GM20431 (cell line): Measurements from ENCODE around the gene CPED1.
"Not testable (repeated sequence)": the region's sequence is repeated elsewhere in the genome, so short reads cannot be mapped to it uniquely, and the experiment has no call there.

Experiments used
- in situ Hi-C: fragments of 300-500 bp; cut with MseI, MboI; formaldehyde crosslinking; loops from one replicate; pipeline ENCODE4 v1.15.0; 2020; ENCODE audit warnings: low sequenced_read_pairs; ENCODE audit not compliant: unreplicated experiment

Gene CPED1

GRCh38 chr7:120993553-120994191 is 5.2 kb downstream of the CPED1 start:
- in situ Hi-C loops = loop anchor here (25.0 kb wide), 1 partner anchor 94 kb away; no protein-coding TSS in a partner anchor

DNA sequence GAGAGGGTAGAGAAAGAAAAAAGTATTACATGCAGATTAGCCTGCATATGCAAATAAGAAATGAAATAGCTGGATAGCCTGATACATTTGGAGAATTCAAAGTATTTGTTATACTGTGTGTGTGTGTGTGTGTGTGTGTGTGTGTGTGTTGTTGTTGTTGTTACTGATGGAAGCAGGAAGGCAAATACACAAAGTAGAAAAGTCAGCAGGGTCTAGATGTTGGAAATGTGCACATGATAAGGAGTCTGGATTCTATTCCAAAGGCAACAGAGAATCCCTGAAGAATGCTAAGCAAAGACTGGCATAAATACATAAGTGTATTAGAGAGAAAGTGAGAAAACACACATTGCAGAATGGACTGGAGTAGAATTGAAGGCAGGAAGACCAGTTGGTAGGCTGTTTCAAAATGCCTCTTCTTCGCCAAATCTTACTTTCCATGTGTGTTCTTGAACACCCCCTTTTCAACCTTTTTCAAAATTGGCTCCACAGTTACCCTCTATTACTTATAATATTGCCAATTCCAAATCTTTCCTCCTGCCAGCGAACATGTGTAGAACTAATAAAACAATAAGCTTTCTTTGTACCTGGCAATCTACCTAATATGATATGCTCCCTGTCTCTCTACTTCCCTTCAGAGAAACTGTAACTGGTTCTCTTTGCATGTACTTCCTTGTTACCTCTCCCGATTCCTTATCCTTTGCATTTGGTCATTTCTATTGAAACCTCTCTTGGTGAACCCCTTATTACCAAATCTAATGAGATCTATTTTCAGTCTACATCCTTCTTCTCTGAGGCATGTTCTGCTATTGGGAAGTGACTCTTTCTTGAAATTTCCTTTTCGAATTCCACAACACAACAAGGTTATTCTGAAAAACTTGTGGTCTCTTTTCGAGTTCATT is 6.2 kb downstream of the CPED1 start:
- in situ Hi-C loops = loop anchor here (25.0 kb wide), 1 partner anchor 93 kb away; no protein-coding TSS in a partner anchor

DNA sequence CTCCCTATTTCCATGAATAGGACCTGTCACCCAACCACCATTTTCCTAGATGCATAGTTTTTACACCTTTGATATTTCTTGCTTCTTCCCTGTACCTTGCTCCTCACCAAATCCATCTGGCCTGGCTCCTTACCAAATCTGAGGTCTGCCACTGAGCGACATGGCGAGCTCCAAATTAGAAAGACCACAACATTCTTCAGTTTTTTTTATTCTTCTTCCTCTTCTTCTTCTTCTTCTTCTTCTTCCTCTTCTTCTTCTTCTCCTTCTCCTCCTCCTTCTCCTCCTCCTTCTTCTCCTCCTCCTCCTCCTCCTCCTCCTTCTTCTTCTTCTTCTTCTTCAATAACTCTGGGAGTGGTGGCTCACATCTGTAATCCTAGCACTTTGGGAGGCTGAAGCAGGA is 7.1 kb downstream of the CPED1 start:
- in situ Hi-C loops = loop anchor here (25.0 kb wide), 1 partner anchor 92 kb away; no protein-coding TSS in a partner anchor

DNA sequence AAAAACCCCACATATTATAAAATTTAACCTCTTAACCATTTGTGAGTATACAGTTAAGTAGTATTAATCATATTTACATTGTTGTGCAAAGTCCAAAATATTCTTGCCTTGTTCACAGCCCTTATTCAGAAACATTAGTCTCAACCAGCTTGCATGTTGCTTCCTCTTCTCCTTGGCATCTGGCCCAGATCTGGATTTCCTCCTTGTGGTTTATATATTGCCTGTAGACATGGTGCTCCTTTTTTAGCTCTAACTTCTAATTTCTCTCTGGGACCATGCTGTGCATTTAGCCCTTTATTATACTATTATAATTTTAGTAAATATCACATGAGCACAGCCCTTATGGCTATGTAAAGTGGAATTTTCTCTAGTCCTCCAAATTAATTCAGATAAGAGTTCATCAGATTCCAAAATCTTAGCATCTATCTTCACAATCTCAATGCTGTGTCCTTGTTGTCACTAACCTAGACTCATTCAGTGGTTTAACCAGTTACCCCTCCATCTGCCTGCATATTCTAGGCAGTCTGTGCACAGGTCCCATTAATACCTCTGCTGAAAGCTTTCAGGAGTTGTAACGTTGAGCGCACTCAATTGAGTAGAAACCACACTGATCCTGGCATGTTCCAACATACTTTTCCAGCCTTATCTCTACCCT is 7.9 kb downstream of the CPED1 start:
- in situ Hi-C loops = loop anchor here (25.0 kb wide), 1 partner anchor 91 kb away; no protein-coding TSS in a partner anchor

GRCh38 chr7:120996988-120997345 is 8.5 kb downstream of the CPED1 start:
- in situ Hi-C loops = loop anchor here (25.0 kb wide), 1 partner anchor 90 kb away; no protein-coding TSS in a partner anchor

GRCh38 chr7:120997882-120998474 is 9.5 kb downstream of the CPED1 start:
- in situ Hi-C loops = loop anchor here (25.0 kb wide), 1 partner anchor 89 kb away; no protein-coding TSS in a partner anchor

DNA sequence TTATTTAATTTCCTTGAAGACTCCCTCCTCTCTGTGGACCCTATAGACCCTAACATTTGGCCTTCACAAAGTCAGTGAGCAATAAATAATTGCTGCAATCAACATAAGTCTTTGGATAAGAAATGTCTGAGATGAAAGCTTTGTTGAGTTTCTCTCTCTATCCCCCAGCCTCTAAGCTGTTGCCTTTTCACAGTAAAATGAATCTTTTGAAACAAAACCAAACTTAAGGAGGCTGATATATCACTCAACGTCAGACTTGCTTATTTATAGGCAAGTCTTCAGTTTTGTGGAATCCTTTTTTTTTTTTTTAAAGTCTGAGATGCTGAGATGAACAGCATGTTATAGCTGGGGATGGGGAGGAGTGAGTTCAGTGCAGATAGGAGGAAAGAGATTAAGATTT is 10.0 kb downstream of the CPED1 start:
- in situ Hi-C loops = loop anchor here (25.0 kb wide), 1 partner anchor 89 kb away; no protein-coding TSS in a partner anchor

- in situ Hi-C loops = loop anchor here (25.0 kb wide), 1 partner anchor 88 kb away; no protein-coding TSS in a partner anchor
Measured at GRCh38 chr7:120998996-120999565, 10.6 kb downstream of the CPED1 start.

DNA sequence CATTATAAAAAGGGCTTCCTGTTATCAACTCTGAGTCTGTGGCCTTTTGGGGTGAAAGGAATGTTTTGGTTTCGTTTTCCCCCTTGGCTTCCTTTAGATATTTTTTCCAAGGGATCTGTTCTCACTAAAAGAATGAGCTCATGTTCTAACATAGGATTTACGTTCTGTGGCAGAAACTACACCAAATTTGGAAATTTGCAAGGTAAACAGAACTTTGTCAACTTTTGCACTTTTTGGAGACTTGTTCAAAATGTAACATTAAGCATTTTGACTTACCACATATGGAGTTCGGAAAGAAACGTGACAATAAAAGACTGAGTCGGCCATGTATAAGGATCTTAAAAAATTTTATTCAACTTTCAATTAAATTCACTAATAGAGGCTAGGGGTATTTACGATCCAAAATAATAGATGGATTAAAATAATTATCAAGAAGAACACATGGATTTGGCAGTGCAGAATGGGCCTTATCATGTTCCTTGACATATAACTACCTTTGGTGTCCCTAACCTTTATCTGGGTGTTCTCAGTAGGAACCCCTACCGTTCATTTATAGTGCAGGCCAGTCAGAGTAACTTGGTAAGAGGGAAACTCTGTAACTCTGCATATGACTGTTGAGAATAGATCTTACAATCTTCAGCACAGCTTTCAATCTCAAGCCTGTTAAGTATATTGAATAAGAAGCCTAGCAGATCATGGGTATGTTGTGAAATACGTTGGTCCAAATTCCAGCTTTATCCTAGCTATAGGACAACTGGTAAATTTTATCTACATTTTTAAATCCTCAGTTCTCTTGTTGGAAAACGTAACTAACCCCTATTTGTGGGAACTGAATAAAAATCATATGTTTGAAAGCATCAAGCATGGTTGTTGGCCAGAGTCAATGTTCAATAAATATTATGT is 11.8 kb downstream of the CPED1 start:
- in situ Hi-C loops = no loop called here

DNA sequence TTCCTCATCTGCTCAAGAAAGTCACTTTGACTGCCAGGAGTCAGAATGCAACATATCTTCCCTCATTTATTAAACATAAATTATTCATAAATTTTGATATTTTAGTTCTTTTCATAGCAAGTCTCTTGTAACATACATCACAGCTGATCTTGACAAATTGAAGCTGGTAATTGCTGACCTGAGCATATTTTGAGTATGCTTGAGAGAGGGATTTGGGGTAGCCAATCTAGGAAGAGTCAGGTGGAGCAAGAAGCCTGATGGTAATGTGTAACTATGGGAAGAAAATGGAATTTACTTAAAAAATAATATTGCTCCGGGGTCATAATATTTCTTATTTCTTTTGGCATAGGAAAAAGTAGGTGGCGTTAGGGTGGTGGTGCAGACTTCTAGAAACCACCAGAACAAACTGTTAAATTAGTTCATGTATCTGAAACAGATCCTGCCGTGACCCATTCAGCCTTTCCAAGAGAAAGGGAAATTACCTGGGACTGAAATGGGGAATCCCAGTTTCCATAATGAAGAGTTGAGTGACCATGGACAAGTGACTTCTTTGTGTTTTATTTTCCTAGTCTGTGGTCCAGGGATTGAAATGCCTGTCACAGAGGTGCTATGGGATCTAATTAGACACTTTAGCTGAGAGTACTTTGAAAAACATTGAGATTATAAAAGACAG is 12.9 kb downstream of the CPED1 start:
- in situ Hi-C loops = no loop called here

- in situ Hi-C loops = no loop called here
Measured at GRCh38 chr7:121002048-121002756, 13.7 kb downstream of the CPED1 start.

DNA sequence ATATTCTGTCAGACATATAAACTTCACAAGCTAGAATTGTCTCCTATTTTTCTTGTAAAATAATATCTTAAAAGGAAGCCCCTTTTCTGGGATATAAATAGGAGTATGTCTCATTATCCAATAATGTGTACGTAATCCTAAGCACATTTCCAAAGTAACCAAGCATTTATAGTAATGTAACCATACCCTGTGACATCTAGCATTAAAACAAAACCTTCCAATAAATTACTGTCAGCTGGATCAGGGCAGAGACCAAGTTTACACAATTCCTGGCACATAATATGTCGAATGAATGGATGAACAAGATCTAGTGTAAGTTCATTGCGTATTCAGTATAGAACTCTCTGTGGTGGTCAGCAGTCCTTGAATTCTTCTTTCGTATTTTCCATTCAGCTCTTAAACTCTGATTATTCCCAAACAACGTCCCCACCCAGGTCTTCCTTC is 14.3 kb downstream of the CPED1 start:
- in situ Hi-C loops = no loop called here

GRCh38 chr7:121003986-121004685 is 15.6 kb downstream of the CPED1 start:
- in situ Hi-C loops = no loop called here

DNA sequence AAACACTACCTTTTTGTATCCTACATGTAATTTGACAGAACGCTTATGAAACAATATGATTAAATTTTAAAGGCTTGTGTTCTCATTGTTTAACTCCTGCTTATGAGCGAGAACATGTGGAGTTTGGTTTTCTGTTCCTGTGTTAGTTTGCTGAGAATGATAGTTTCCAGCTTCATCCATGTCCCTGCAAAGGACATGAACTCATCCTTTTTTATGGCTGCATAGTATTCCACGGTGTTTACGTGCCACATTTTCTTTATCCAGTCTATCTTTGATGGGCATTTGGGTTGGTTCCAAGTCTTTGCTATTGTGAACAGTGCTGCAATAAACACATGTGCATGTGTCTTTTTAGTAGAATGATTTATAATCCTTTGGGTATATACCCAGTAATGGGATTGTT is 16.5 kb downstream of the CPED1 start:
- in situ Hi-C loops = not testable (repeated sequence)

GRCh38 chr7:121005996-121006584 is 17.6 kb downstream of the CPED1 start:
- in situ Hi-C loops = no loop called here

DNA sequence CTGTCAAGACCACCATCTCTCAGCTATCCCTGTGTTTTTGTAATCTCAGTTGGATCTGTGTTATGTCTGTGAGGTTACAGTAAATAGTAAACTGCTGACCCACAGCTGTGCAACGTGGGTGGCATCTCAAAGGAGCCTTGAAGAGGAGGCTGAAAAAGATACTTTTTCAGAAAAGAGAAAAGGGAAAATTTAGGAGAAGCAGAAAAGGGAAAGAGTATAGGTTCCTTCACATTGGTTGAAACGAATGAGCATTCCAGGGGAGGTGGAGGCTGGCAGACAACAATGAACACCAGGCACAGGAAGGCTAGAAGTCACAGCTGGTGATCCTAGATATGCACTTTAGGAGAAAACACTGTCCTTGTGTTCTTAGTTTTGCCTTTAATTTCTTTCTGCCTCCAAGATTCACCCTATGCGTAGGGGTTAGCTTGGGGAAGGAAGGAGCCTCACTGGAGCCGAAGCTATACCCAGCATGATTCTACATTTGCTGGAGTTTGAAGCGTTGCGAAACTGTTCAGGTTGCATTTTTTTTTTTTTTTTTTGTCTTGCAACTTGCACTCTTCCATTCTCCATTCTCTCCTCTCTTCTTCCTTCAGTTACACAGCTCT is 18.3 kb downstream of the CPED1 start:
- in situ Hi-C loops = no loop called here
